Measurements from ENCODE around the gene PPP3CB.

DNA sequence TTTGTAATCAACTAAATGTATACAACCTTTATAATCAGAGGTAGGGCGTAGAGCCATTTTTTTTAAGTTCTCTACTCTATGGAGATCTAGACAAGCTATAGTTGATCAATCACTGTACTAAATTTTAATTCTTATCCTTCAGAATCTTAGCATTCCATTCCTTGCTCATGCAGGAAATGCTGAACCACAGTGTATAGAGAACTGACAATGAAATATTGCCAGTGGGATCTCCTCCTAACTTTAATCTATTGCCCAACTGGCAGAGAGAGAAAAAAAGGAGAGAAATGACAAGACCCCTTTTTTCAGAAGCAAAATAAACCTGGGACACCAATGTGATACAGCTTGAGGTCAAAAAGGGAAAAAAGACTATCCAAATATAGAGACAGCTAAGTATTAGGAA lies 26.4 kb upstream of the PPP3CB start:
- TF ChIP-seq, protein P1, sequence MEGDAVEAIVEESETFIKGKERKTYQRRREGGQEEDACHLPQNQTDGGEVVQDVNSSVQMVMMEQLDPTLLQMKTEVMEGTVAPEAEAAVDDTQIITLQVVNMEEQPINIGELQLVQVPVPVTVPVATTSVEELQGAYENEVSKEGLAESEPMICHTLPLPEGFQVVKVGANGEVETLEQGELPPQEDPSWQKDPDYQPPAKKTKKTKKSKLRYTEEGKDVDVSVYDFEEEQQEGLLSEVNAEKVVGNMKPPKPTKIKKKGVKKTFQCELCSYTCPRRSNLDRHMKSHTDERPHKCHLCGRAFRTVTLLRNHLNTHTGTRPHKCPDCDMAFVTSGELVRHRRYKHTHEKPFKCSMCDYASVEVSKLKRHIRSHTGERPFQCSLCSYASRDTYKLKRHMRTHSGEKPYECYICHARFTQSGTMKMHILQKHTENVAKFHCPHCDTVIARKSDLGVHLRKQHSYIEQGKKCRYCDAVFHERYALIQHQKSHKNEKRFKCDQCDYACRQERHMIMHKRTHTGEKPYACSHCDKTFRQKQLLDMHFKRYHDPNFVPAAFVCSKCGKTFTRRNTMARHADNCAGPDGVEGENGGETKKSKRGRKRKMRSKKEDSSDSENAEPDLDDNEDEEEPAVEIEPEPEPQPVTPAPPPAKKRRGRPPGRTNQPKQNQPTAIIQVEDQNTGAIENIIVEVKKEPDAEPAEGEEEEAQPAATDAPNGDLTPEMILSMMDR (IDR thresholded peaks at IDR 0.05; ENCODE audit: poor library complexity), result no peak
- TF ChIP-seq EZH2phosphoT487 (IDR thresholded peaks at IDR 0.05; ENCODE audit: low read depth, severe bottlenecking, unreplicated experiment), result no peak
